T47D (cell line): ENCODE data around the gene IFNLR1.

ENCODE experiments used
- DNase-seq, 2 experiments: peaks; one replicate each; pipeline versions ENCODE4 v3.0.0 to v3.0.0-alpha.2; 2011 to 2012; ENCODE audit warnings: low read depth in 1 of 2, low spot score in 1 of 2
- JUND ChIP-seq: IDR thresholded peaks from 2 replicates; pipeline ENCODE4 v1.6.1; 2012; ENCODE audit warnings: low read depth
- in situ Hi-C: cut with HindIII; loops from 2 replicates; pipeline ENCODE4 v1.10.0; 2016; ENCODE audit warnings: low sequenced_read_pairs, low pct_unique_long_range_greater_than_20kb

Gene IFNLR1

DNA sequence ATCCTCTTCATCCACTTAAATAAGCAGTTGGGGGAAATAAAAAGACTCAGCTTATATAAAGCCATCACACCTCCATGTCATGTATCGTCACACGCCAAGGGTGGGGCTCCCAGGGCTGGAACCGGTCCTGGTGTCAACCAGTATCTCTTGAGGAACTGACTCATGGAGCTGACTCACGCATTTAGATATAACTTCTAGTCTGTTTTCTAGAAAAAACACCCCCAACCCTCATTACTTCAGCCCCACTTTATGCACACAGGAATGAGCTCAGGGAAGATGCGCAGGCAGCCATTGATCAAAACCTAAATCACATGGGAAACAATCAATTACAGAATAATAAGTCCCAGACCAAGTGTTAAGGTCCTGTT lies 37.2 kb downstream of the IFNLR1 start:
- no peak for TF ChIP-seq JUND
- in situ Hi-C loops, result no loop called here
- DNase-seq, result no peak

GRCh38 chr1:24147816-24148215 lies 39.3 kb downstream of the IFNLR1 start:
- TF ChIP-seq JUND, result no peak
- DNase-seq, result no peak
- in situ Hi-C loops, result no loop called here

DNA sequence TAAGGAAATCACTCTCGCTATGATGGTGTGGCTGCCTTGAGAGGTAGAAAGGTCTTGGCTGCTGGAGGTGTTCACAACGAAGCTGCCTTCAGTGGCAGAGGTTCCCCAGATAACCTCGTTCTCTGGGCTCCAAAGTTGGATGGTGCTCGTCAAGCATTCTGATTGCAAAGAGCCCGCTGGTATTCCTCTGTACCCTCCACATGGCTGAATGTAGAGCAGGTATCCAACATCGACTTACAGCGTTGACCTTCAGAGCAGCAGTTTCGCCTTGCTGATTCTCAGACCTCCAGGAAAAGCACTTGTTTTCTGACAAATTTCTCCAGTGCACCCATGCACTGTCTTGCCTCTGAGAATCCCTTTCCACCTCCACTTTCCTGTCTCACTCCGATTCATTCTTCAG lies 39.9 kb downstream of the IFNLR1 start:
- DNase-seq, result no peak
- no peak for TF ChIP-seq JUND

GRCh38 chr1:24142546-24143534 lies 44.2 kb downstream of the IFNLR1 start, which contains the start of gene IL22RA1:
Gene IL22RA1, minus strand, starts transcription at chr1:24143140. Its CDS starts 58 bp downstream, at chr1:24143082.
- DNase-seq, result peak; percentile 14 to 18

More for the DNA sequence above, 39.9 kb downstream of the IFNLR1 start:
- in situ Hi-C loops, result no loop called here

DNA sequence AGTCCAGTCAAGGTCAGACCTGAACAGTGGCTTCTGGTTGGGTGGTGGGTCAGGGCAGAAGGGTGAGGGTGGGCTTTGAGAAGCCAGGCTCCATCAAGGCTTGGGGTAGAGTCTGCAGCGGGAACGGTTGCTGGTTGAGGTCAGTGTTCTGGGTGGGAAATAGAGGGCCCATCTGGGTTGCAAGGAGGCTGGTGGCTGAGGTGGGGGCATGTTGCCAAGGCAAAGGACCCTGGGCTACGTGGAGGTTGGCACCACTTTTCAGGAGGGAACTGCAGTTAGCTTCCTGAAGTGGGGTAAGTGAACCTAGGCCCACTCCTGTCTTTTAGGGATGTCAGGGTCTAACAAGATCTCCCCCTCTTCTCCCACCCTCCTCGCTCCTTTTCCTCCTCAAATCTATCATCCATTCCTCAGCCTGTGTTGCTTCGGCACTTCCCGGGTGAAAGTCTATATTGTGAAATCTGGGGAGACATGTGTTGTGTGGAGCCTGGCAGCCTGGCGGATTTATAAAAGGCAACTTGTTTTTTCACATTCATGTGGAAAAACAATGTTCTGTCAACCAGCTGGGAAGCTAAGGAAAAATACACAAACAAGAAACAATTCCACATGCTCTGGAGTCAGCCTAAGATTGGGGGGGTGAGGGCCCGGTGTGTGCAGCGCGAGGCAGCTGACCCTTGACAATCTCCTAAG lies 45.6 kb downstream of the IFNLR1 start:
- no peak for TF ChIP-seq JUND
- DNase-seq, result no peak
- in situ Hi-C loops, result no loop called here

More at GRCh38 chr1:24142546-24143534, 44.2 kb downstream of the IFNLR1 start, which contains the start of gene IL22RA1:
- in situ Hi-C loops, result no loop called here
- TF ChIP-seq JUND, result no peak

GRCh38 chr1:24140741-24141181 lies 46.3 kb downstream of the IFNLR1 start:
- DNase-seq, result no peak
- no peak for TF ChIP-seq JUND
- in situ Hi-C loops, result no loop called here

DNA sequence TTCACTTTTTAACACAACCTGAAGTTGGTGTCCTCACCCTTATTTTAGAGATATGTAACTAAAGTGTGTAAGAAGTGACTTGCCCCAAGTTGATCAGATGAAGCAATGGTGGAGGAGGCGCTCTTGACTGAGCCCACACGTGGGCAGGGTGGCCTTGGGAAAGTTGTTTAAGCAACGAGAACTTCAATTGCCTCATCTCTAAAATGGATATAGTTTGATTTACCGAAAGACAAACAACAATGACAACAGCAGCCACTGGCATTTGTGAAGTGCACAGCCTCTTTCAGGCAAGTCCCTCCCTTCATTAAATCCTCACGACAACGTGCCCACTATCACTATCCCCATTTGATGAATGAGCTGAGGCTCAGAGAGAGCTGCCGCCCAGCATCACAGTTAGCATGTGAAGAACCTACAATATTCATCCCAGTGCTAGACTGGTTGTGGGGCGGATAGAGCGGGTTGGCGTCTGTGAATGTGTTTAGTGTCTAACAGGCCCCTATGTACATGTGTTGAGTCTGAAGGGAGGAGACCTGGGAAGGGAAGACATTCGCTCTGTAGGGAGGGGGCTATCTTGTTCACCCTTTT lies 47.2 kb downstream of the IFNLR1 start:
- in situ Hi-C loops, result no loop called here
- no peak for DNase-seq

DNA sequence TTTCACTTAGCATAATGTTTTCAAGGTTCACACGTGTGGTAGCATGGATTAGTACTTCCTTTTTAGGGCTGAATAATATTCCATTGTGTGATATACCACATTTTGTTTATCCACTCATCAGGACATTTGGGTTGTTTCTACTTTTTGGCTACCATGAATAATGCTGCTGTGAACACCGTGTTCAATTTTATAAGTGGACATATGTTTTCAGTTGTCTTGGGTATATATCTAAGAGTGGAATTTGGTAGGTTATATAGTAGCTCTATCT lies 47.9 kb downstream of the IFNLR1 start:
- TF ChIP-seq JUND, result no peak
- in situ Hi-C loops, result no loop called here
- no peak for DNase-seq

More for the DNA sequence above, 47.2 kb downstream of the IFNLR1 start:
- no peak for TF ChIP-seq JUND

- no peak for TF ChIP-seq JUND
- DNase-seq, result no peak
- in situ Hi-C loops, result no loop called here
These were observed 48.4 kb downstream of the IFNLR1 start for GRCh38 chr1:24138476-24139221.

GRCh38 chr1:24136956-24137539 lies 50.0 kb downstream of the IFNLR1 start:
- in situ Hi-C loops, result no loop called here
- no peak for TF ChIP-seq JUND
- no peak for DNase-seq

- in situ Hi-C loops, result no loop called here
- no peak for DNase-seq
- no peak for TF ChIP-seq JUND
These were observed 52.7 kb downstream of the IFNLR1 start for GRCh38 chr1:24134376-24134775.

DNA sequence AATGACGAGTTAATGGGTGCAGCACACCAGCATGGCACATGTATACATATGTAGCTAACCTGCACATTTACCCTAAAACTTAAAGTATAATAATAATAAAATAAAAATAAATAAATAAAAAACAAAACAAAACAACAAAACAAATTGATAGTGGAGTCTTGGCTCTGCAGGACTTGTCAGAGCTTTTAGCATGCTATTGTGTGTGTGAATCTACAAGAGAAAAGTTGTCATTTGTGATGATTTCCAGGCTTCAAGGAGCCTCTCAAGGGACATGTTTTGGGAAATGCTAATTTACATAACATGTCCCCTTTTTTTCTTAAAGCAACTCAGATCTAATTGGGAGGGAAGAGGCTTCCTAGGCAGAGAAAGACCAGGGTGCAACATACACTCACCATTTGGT lies 53.3 kb downstream of the IFNLR1 start:
- in situ Hi-C loops, result no loop called here
- DNase-seq, result no peak
- no peak for TF ChIP-seq JUND
